ENCODE results near the gene PDZD2.

PDZD2 gene

DNA sequence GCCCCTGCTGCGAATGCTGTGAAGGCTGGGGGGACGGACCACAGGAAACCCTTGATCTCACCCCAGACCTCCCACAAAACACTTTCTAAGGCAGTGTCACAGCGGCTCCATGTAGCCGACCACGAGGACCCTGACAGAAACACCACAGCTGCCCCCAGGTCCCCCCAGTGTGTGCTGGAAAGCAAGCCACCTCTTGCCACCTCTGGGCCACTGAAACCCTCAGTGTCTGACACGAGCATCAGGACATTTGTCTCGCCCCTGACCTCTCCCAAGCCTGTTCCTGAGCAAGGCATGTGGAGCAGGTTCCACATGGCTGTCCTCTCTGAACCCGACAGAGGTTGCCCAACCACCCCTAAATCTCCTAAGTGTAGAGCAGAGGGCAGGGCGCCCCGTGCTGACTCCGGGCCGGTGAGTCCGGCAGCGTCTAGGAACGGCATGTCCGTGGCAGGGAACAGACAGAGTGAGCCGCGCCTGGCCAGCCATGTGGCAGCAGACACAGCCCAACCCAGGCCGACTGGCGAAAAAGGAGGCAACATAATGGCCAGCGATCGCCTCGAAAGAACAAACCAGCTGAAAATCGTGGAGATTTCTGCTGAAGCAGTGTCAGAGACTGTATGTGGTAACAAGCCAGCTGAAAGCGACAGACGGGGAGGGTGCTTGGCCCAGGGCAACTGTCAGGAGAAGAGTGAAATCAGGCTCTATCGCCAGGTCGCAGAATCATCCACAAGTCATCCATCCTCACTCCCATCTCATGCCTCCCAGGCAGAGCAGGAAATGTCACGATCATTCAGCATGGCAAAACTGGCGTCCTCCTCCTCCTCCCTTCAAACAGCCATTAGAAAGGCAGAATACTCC is 450.4 kb downstream of the PDZD2 start:
- no peak for DNase-seq

DNA sequence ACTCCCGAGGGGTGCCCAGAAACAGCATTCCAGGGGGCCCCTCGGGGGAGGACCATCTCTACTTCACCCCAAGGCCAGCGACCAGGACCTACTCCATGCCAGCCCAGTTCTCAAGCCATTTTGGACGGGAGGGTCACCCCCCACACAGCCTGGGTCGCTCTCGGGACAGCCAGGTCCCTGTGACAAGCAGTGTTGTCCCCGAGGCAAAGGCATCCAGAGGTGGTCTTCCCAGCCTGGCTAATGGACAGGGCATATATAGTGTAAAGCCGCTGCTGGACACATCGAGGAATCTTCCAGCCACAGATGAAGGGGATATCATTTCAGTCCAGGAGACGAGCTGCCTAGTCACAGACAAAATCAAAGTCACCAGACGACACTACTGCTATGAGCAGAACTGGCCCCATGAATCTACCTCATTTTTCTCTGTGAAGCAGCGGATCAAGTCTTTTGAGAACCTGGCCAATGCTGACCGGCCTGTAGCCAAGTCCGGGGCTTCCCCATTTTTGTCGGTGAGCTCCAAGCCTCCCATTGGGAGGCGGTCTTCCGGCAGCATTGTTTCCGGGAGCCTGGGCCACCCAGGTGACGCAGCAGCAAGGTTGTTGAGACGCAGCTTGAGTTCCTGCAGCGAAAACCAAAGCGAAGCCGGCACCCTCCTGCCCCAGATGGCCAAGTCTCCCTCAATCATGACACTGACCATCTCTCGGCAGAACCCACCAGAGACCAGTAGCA is 451.3 kb downstream of the PDZD2 start:
- no peak for DNase-seq

DNA sequence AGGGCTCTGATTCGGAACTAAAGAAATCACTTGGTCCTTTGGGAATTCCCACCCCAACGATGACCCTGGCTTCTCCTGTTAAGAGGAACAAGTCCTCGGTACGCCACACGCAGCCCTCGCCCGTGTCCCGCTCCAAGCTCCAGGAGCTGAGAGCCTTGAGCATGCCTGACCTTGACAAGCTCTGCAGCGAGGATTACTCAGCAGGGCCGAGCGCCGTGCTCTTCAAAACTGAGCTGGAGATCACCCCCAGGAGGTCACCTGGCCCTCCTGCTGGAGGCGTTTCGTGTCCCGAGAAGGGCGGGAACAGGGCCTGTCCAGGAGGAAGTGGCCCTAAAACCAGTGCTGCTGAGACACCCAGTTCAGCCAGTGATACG is 451.8 kb downstream of the PDZD2 start:
- no peak for DNase-seq

DNA sequence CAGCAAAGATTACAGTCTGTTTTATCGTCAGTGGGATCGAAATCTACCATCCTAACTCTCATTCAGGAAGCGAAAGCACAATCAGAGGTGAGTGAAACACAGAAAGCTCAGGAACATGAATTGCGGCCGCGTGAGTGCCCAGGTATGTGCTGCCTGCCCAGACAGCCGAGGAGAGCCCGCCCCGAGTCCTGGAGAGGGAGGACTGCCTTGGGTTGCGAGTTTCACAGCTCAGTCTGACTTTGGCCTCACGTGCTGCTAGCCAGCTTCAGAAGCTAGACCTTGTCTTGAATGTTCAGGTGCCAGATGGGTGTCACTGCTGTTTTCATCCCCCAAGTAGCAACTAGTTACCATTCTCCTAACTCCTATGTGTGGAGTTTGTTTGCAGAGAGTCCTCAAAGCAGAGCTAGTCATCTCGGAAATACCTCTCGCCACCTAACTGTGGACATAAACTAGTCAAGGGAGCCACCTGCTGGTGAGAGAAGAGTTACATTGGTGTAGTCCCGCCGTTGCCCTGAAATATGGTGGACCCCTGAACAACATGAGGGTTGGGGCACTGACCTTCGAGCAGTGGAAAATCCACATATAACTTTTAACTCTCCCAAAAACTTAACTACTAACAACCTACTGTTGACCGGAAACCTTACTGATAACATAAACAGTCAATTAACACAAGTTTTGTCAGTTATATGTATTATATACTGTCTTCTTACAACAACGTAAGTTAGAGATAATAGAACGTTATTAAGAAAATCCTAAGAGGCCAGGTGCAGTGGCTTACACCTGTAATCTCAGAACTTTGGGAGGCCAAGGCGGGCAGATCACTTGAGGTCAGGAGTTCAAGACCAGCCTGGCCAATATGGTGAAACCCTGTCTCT is 454.2 kb downstream of the PDZD2 start:
- DNase-seq: peak; percentile 26

DNA sequence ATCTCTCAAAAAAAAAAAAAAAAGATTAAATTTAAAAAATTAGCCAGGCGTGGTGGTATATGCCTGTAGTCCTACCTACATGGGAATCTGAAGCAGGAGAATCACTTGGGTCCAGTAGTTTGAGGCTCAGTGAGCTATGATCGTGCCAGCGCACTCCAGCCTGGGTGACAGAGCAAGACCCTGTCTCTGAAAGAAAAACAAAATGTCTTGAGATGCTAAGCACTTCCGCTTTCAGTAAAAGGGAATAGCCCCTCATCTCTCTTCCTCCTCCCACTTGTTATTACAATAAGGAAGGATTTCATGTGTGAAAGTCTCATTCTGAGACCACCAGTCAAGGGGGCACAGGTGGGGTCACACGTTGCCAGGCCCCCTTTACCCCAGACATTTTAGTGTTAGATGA is 455.8 kb downstream of the PDZD2 start:
- no peak for DNase-seq

DNA sequence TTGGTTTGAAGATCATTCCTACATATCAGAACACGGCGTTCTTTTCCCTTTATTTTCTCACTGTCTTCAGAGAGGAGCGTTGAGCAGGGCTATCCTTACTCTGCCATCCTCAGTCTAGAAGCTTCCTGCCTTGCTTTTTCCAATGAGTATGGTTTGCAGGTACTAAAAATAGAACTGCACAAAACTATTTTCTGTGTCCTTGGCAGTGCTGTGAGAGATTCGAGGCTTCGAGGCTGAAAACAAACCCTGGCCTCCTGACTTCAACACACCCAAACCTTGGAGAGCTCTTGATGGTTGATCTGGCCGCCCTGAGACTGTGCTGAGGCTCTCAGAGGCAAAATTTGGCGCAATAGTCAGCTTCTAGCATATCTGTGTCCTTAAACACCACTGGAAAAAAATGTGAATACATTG is 456.3 kb downstream of the PDZD2 start:
- DNase-seq: no peak

DNA sequence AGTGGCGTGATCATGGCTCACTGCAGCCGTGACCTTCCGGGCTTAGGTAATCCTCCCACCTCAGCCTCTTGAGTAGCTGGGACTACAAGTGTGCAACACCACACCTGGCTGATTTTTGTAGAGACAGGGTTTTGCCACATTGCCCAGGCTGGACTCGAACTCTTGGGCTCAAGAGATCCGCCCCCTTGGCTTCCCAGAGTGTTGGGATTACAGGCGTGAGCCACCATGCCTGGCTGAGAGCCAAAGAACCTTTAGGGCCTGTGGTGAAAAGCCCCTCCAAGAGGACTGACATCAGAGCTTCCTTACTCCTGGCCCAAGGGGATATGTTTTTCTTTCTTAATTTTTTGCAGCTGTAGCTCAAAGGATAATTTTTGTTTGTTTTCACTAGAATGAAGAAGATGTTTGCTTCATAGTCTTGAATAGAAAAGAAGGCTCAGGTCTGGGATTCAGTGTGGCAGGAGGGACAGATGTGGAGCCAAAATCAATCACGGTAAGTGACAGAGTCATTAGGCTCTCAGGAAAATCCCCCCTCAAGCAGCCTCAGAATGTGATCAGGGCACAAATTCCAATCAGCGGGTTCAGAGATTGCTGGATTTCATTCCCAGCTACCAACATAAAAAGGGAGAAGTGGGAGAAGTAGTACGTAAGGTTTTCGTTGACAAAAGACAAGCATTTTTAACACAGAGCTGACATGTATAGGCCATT is 458.1 kb downstream of the PDZD2 start:
- DNase-seq: no peak

DNA sequence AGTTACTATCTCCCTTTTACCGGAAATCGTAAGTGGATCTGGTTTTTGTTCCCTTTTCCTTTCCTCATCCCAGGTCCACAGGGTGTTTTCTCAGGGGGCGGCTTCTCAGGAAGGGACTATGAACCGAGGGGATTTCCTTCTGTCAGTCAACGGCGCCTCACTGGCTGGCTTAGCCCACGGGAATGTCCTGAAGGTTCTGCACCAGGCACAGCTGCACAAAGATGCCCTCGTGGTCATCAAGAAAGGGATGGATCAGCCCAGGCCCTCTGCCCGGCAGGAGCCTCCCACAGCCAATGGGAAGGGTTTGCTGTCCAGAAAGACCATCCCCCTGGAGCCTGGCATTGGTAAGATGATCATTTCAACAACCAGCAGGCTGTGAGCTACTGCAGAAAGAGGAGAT is 459.4 kb downstream of the PDZD2 start:
- DNase-seq: no peak

DNA sequence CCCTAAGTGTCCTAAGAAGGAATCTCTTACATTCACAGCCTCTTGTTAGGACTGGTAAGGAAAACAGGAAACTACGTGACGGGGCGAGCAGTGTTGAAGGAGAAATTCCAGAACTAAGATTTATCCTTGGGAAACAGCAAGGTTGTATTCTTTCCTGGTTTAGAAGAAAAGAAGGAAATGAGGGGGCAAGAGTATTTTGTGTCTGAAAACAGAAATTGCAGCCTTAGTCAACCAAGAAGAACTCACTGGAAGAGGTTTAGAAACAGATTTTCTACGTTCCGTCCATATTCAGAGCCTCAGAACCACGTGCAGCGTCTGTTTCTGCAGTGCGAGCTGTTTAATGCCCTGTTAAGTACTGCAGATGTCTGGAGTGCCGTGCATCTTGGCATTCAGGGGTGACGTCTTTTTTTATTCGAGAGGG is 460.0 kb downstream of the PDZD2 start:
- no peak for DNase-seq

DNA sequence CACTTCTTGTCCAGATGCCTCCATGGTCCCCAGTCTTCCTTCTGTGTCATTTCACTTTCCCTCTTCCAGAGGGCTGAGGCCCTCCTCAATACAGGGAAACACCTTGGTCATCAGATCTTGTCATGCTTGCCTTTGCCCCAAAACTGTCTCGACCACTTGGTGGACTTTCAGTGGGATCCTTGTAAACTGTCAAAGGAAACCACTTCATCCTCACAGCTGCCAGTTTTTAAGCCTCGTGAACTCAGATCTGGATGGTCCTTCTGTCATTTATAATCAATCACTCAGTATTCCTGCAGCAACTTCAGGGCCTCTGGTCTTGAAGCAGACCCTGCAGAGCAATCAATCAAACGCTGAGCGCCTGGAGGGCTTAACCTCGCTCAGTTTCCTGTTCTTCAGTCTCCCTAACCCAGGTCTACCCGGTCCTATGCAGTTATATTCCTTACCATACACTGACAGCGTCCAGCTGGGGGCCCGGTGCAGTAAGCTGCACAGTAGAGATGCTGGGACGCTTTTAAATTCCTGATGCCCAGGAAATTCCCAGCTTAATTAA is 460.6 kb downstream of the PDZD2 start:
- no peak for DNase-seq

DNA sequence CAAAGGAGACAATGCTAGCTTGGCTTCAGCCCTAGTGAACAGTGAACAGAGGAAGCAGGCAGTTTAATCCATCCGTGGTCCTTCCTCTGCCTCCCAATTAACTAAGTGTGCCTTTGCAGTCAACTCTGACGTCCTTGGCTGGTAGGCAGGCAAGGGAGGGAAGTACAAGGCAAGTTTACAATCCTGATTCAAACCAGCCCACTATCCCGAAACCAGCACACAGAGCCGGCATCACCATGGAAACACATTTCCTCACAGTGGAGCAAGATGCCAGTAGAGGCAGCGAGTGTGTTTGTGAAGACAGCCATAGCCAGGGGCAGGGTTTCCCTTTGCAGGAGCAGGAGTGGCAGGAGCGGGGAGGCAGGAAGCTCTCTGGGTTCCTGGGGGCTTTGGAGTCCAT is 461.3 kb downstream of the PDZD2 start:
- no peak for DNase-seq

DNA sequence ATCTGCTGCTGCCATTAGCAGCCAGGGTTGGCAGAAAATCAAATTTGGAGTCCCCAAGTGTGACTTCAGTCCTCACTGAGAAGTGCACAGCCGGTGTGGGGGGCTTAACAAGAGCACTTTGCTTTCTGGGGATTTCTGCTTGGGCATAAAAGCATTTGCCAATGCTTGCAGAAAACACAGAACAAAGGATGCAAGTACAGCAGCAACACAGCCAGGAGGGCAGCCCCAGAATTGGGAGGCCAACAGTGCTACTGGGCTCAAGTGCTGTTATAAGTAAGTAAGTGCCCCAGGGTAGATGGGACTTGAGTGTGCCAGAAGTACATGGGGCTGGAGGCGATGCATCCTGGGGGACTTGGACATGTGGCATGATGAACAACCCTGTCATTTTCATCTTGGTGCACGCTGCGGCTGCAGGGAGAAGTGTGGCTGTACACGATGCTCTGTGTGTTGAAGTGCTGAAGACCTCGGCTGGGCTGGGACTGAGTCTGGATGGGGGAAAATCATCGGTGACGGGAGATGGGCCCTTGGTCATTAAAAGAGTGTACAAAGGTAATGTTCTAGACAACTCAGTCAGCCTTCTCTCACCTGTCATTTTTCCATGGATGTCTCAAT is 461.9 kb downstream of the PDZD2 start:
- DNase-seq: no peak

DNA sequence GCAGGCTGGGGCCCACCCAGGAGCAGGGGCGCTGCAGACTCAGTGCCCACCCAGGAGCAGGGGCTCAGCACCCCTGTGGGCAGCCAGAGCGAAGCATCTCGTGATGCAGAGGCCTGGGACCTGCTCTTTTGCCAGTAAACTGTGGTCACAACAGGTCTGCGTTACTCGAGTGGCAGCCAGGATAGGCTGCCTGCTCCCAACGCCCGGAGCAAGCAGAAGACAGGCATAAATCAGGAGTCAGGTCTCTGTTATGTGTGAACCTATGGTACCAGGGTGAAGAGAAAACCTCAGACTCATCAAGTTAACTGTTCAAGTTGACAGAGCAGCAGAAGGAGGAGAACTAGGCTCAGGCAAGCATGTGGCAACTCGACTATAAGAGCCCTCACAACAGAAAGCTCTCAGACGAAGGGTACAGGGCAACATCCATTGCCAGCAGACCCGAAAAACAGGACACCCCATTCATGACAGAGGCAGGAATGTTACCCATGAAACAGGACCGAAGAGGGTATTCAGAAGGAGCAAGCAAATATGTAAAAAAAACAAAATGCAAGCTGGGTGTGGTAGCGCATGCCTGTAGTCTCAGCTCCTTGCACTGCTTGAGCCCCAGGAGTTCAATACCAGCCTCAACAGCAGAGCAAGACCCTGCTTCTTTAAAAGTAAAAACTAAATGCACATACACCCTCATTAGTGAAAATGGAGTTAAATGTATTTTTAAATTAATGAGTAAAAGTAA is 463.5 kb downstream of the PDZD2 start:
- DNase-seq: no peak

DNA sequence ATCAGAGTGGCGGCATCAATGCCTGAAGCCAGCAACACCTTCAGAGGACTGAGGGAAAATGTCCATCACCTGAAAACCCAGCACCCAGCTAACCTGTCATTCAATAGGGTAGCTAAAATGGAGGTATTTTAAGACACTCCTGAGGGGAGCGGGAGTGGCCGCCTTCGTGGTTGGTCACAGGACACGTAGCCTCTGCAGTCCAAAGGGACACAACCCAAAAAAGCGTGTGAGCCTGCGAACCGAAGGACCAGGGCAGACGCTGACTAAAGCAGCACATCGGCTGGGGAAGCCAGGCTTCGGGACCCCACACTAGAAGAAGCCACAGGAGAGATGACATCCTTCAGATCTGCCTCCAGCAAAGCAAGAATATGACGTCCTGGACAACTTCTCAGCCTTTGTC is 464.6 kb downstream of the PDZD2 start:
- DNase-seq: no peak

DNA sequence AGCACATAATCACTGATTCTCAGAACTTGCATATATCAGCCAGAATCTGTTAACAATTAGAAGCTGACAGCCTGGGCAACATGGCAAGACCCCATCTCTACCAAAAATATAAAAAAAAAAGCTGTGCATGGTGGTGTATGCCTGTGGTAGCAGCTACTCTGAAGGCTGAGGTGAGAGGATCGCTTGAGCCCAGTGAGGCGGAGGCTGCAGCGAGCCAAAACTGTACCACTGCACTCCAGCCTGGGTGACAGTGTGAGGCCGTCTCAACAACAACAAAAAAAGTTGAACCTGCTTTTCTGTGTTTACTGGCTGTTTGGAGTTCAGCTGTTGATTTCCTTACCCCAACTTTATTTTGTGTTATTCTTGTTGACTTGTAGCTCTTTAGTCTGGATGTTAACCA is 468.4 kb downstream of the PDZD2 start:
- DNase-seq: no peak

DNA sequence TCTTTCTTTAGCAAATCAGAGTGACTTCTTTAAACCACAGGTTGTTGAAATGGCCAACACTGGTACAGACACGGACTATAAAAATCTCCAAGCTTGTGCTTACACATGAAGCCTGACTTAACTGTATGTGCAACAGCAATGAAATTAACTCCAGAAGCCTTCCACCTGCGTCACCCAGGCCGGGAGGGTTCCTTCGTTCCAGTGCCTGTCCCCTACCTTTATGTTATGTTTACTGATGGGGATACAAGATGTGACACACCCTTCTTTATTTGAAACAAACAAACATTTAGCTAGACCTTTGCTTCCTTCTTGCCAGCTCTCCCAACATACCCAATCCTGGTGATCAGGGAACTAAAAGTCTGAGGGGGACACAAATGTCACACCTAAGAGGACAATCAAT is 469.2 kb downstream of the PDZD2 start:
- DNase-seq: no peak

DNA sequence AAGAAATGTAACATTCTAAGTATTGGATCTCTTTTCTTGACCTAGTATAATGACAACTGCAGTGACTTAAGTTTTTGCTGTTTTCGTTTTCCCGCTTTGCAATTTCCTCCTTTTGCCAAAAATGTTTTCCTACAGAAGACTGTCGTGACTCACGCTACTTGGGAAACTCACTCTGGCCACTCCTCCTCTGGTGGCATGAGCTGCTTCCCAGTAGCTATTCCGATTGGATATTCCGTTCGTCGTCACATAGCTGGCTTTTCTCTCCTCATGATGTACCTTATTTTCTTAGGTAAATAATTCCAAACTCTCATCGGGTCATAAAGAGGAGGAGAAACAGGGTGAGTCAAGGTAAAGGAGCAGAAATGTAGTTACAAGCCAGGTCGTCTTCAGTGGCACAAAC is 470.3 kb downstream of the PDZD2 start:
- no peak for DNase-seq

DNA sequence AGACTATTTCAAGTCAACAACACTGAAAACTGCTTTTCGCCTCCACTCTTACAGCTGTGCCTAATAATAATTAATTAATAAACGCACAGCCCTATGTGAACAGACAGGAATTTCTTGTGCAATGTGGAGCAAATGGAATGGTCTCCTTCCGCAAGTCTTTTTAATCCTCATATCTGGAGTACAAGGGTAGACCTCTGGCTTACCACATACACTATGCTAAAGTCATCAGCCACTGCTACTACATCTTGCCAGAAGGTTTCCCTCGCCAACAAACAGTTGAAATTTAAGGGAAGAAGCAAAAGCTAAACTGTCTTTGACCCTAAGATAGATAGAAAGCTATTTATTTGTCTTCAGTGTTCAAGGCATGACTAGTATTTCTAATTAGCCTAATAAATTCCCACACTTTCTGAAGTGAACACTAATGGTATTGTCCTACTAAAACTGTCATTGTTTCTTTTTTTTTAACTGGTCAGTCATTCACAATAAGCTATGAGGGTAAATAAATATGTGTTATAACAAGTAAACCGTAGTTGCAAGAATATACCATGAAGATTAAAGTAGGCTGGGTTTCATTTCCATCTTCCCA is 471.3 kb downstream of the PDZD2 start:
- no peak for DNase-seq

DNA sequence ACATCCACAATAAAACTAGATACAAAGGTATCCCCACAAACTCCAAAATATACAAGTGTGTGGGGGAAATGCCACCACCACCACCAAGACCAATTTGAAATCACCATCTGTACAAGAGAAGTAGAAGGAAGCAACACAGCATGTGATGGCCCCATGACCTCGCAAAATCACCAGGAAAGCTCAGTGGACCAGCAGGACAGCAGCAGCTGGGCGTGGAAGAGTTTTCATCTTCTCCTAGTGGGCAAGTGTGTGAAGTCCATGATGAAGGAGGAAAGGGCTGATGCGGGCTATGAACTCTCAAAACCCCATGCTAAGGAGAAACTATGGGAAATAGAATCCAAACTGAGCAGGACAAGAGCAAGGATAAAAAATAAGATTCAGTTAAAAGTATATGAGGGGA is 477.1 kb downstream of the PDZD2 start:
- DNase-seq: no peak

DNA sequence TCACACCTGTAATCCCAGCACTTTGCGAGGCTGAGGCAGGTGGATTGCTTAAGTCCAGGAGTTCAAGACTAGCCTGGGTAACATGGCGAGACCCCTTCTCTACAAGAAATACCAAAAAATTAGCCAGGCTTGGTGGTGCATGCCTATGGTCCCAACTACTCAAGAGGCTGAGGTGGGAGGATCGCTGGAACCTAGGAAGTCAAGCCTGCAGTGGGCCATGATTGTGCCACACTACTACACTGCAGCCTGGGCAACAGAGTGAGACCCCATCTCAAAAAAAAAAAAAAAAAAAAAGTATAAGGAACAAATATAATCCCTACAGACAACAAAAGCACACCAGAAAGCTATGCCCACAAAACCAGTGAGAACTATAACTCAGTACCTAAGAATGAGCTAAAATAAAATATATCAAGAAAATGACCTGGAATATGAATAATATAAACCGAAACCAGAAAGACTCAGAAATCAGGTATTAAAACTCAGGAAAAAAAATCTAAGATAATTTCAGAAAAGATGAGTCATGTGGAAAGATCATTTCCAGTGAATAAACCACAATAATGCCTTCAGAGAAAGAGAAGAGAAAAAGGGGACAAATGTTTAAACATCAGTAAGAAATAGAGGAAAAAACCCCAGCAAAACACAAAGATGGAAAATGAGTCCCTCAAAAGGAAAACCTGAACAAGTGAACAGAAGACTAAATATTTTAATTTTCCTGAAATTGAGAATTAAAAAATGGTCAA is 477.8 kb downstream of the PDZD2 start:
- no peak for DNase-seq
